Left lobe of liver (tissue), 2 donors: Measurements from ENCODE around the gene ACTG2. TPM values are rescaled to one million over a fixed set of nuclear protein-coding genes. Genes with fewer than 3 reads are reported as not detected.
A peak's percentile ranks its signal among the peaks of the same experiment; 100 is the strongest.

Experiments
- ATAC-seq: fragments of 200-7000 bp; cut with Tn5 transposase; one replicate; pipeline ENCODE4 v1.9.1; 2020; ENCODE audit warnings: mild to moderate bottlenecking, moderate library complexity
- DNase-seq: peaks from one replicate; pipeline ENCODE4 v3.0.0-alpha.2; 2020; ENCODE audit warnings: low spot score
- total RNA-seq: library from RNA; stranded (reverse); gene quantifications from one replicate; pipeline ENCODE4 v1.2.1, GENCODE V29; 2021
- donor health status: DM: no; HTN: no; CAD: no; lungs with moderate emphysema.
- donor health status: DM: no; HTN: yes; CAD: no.

The ACTG2 gene
- total RNA-seq, 1 donor from 2014 or later: 2.8 TPM

DNA sequence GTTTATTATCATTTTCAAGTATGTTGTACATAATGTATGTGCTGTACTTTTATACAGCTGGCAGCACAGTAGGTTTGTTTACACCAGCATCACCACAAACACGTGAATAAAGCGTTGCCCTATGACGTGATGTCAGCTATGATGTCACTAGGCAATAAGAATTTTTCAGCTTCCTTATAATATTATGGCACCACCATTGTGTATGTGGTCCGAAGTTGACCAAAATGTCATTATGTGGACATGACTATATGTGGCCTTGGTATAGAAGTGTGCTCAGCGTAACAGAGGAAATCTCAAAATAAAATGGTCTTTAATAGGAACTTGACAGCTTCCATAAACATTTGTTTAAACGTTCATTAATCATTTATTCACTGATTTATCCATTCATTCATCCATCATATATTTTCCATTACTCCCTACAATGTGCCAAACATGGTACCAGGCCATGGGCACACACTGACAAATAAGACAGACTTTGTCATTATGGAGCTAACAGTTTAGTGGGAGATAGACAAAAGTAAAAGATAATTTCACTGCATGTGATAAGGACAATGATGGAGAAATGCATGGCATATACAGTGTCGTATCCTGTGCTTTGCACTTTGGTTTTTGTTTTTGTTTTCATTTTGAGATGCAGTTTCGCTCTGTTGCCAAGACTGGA lies 18.9 kb downstream of the ACTG2 start:
- DNase-seq (no peak), ATAC-seq (no peak)

DNA sequence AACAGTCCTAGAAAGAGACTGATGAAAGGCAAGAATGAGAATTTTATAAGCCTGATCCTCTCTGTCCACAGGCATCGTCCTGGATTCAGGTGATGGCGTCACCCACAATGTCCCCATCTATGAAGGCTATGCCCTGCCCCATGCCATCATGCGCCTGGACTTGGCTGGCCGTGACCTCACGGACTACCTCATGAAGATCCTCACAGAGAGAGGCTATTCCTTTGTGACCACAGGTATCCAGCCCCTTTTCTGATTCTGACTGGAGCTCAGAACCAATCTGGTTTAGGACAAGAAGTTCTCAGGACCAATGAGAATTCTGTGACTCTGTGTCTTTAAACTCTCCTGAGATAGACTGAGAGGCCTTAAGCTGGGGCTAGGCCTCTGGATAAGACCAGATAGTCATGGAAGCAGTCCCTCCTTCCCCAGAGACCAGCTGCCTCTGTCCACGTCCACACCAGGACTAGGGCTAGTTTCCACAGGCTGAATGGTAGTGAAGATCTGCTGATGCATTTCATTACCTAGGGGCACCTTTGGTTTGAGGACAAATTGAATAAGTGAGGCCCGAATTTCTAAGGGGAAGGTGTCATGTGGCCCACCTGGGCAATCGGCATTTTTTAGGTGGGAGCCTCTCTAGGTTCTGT lies 20.7 kb downstream of the ACTG2 start:
- DNase-seq (no peak), ATAC-seq (no peak)

- DNase-seq (no peak), ATAC-seq (no peak)
These were observed 21.9 kb downstream of the ACTG2 start for GRCh38 chr2:73914667-73915066.

DNA sequence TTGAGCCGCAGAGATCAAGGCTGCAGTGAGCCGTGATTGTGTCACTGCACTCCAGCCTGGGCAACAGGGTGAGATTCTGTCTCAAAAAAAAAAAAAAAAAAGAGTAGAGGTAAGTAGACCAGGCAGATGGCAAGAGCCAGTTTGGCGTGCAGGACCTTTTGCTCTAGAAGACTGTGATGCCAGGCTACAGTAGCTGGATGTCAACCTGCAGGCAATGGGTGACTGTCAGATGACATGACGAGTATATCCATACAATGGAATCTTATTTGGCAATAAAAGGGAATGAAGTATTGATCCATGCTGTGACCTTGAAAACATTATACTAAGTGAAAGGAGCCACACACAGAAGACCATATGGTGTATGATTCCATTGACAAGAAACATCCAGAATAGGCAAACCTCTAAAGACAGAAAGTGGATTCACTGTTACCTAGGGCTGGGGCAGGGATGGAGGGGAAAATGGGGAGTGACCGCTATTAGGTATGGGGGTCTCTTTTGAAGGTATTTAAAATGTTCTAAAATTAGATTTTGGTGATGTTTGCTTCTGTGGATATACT lies 22.7 kb downstream of the ACTG2 start:
- no peak for DNase-seq

DNA sequence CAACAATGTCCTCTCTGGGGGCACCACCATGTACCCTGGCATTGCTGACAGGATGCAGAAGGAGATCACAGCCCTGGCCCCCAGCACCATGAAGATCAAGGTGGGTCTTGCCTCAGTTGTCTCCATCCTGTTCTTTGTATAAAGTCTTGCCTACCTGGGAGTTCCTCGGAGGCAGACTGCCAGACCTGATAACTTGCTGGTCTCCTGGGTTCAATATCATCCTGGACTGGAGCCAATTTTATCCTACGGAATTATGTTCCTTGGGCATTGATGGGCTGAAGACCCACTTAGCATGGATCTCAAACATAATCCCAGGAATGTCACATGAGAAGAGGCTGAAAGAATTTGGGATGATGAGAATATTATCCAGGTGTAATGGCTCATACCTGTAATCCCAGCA lies 23.9 kb downstream of the ACTG2 start:
- DNase-seq (no peak), ATAC-seq (no peak)

More for the DNA sequence above, 22.7 kb downstream of the ACTG2 start:
- ATAC-seq: no peak

GRCh38 chr2:73917296-73917695 lies 24.5 kb downstream of the ACTG2 start:
- DNase-seq: no peak
- no peak for ATAC-seq

DNA sequence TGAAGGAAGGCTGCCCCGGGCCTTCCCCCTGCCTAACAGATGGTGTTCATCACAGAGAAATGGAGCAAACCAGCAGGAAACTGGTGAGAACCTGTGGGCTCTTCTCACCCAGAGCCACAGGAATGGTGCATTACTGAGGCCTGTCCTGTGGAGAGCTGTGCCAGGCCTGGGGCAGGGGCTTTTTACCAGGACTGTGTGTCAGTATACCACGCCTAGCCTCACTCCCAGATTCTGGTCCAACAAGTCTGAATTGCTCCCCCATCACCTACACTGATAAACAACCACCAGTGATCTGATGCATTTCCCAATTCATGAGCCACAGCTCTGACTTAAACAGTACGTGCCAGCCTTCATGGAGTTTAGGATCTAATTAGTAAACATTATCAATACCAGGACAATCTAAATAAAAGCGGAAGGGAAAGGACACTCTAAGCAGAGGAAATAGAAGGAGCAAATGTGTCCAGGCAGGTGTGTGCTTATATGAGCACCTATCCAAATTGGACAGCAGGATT lies 24.9 kb downstream of the ACTG2 start:
- no peak for DNase-seq
- no peak for ATAC-seq

GRCh38 chr2:73918856-73919255 lies 26.0 kb downstream of the ACTG2 start:
- no peak for DNase-seq
- no peak for ATAC-seq

DNA sequence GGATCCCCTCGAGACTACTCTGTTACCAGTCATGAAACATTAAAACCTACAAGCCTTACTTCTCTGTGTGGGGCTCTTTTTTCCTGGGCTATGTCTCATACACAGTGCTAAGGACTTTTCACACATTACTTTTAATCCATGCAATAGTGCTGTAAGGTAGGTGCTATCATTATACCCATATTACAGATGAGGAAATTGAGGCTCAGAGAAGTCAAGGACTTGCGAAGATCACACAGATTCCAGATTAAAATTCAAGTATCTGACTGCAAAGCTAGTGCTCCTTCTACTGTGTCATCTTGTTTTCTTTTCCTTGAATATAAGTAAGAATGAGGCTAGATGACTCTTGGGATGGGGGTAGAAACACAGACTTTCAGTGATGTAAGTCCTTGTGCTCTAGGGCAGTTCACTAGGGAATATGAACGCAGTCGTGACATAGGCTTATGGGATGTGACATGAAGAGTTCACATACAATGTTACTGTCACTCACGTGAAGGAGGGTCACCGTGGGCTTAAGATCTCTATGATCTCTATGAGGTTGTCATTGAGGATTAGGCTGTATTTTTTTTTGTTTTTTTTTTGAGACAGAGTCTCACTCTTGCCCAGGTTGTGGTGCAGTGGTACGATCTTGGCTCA lies 26.9 kb downstream of the ACTG2 start:
- DNase-seq (no peak), ATAC-seq (no peak)

GRCh38 chr2:73920577-73921545 lies 28.1 kb downstream of the ACTG2 start:
- DNase-seq: no peak
- ATAC-seq: peak; percentile 55

- DNase-seq (no peak), ATAC-seq (no peak)
These were observed 28.8 kb downstream of the ACTG2 start for GRCh38 chr2:73921581-73921980.

GRCh38 chr2:73922681-73923080 lies 29.9 kb downstream of the ACTG2 start:
- DNase-seq (no peak), ATAC-seq (no peak)

- ATAC-seq (no peak), DNase-seq (no peak)
These were observed 32.4 kb downstream of the ACTG2 start for GRCh38 chr2:73925033-73925704.

GRCh38 chr2:73925853-73926492 lies 33.2 kb downstream of the ACTG2 start:
- DNase-seq (no peak), ATAC-seq (no peak)

DNA sequence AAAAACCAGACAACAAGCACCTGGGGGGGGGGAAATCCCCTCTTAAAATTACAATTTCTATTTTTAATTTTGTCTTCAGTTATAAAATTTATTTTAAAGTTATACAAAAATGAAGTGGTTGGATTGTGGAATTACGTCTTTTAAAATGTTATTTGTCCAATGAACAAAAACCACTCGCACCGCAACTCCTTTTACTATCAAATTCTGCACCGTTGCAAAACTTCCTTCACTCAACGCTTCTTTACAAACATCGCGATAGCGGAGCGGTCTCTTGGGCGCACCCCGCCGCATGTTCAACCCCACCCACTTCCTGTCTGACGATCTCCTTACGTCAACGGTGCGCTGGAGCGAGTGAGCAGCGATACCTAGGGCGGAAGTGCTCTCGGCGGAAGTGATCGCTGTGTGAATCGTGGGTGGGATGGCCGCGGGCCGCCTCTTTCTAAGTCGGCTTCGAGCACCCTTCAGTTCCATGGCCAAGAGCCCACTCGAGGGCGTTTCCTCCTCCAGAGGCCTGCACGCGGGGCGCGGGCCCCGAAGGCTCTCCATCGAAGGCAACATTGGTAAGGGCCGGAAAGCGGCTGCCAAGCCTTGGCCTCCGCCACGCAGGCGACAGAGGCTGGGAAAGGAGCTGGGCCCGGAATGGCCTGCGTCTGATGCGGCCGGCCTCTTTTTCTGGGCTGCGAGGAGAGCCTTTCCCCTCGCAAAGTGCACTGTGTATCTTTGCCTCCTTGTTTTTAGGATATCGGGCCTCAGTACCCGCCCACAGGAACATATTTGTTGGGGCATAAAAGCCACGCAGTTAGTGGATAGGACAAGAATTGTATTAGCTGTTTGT lies 33.9 kb downstream of the ACTG2 start, which contains the start of gene DGUOK:
Gene DGUOK (plus strand): TSS at position 388 of the 835 bp plus-strand sequence. CDS start 31 bp downstream, at position 419.
- peak; percentile 100 for ATAC-seq
- peak; percentile 97 for DNase-seq

- no peak for DNase-seq
These were observed 34.5 kb downstream of the ACTG2 start for GRCh38 chr2:73927344-73927743.

DNA sequence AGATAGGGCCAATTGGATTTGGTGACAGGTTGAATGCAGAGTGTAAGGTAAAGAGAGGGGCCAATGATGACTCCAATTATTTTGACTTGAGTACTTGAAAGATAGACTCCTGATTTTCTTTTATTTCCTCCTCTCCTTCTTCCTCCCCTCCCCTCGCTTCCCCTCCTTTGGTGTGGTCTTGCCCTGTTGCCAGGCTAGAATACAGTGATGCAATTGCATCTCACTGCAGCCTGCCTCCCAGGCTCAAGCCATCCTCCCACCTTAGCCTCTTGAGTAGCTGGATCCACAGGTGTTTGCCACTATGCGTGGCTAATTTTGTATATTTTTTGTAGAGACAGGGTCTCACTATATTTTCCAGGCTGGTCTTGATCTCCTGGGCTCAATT lies 36.1 kb downstream of the ACTG2 start:
- DNase-seq: no peak
- ATAC-seq: no peak

More at GRCh38 chr2:73927344-73927743, 34.5 kb downstream of the ACTG2 start:
- ATAC-seq: no peak

DNA sequence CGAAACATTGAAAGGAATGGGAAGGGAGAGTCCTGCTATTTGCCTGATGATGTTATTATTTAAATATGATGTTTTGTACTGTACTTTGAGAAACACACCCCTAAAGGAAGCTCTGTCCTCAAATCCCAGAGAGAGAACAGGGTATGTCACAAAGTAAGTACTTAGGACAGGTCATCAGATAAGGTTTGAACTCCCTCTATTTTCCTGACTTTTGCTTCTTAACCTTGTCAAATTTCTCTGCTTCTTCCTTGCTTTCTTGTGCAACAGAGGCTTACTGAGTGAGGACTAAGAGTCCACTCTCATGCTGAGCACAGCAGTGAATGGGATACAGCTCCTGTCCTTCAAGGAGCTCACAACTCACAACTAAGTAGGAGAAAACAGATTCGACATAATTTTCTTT lies 37.6 kb downstream of the ACTG2 start:
- ATAC-seq (no peak), DNase-seq (no peak)
